Skin epidermis (tissue), 12 donors: ENCODE results near the gene TSPEAR.
A peak's percentile ranks its signal among the peaks of the same experiment; 100 is the strongest.

Source experiments
- H3K27ac ChIP-seq, 21 experiments: fragments of 200-600 bp; sonication (generic) in 11 of 21; one replicate each; pipeline ENCODE4 v1.5.0; 2020; ENCODE audit warnings: mild to moderate bottlenecking in 3 of 21, inconsistent platforms in 2 of 21, moderate library complexity in 2 of 21
- H3K4me3 ChIP-seq, 7 experiments: fragments of 200-600 bp; sonication (generic) in 2 of 7; one replicate each; pipeline ENCODE4 v1.5.0; 2020; ENCODE audit warnings: inconsistent platforms in 2 of 7, mild to moderate bottlenecking in 2 of 7, moderate library complexity in 1 of 7

The TSPEAR gene

GRCh38 chr21:44471341-44471740 is 240.0 kb downstream of the TSPEAR start:
- H3K4me3 ChIP-seq = no peak overlapping the region
- no peak overlapping the region for H3K27ac ChIP-seq

GRCh38 chr21:44467859-44468195 is 243.5 kb downstream of the TSPEAR start:
- no peak overlapping the region for H3K4me3 ChIP-seq
- no peak overlapping the region for H3K27ac ChIP-seq

GRCh38 chr21:44466996-44467858 is 244.1 kb downstream of the TSPEAR start:
- Histone ChIP-seq H3K4me3 (no peak overlapping the region), H3K27ac (no peak overlapping the region)

GRCh38 chr21:44466351-44466954 is 244.9 kb downstream of the TSPEAR start:
- Histone ChIP-seq H3K27ac (no peak overlapping the region), H3K4me3 (no peak overlapping the region)

GRCh38 chr21:44464351-44464750 is 247.0 kb downstream of the TSPEAR start:
- no peak overlapping the region for H3K27ac ChIP-seq
- H3K4me3 ChIP-seq = no peak overlapping the region

- no peak overlapping the region for H3K27ac ChIP-seq
- no peak overlapping the region for H3K4me3 ChIP-seq
Measured at GRCh38 chr21:44463724-44464123, 247.6 kb downstream of the TSPEAR start.

- Histone ChIP-seq H3K4me3 (no peak overlapping the region), H3K27ac (no peak overlapping the region)
Measured at GRCh38 chr21:44462834-44463200, 248.6 kb downstream of the TSPEAR start.

GRCh38 chr21:44462086-44462833 is 249.1 kb downstream of the TSPEAR start:
- Histone ChIP-seq H3K27ac (no peak overlapping the region), H3K4me3 (no peak overlapping the region)

GRCh38 chr21:44461464-44462001 is 249.8 kb downstream of the TSPEAR start:
- no peak overlapping the region for H3K4me3 ChIP-seq
- no peak overlapping the region for H3K27ac ChIP-seq

- Histone ChIP-seq H3K4me3 (no peak overlapping the region), H3K27ac (no peak overlapping the region)
Measured at GRCh38 chr21:44461005-44461404, 250.4 kb downstream of the TSPEAR start.

GRCh38 chr21:44460441-44460755 is 251.0 kb downstream of the TSPEAR start:
- H3K27ac ChIP-seq = no peak overlapping the region

GRCh38 chr21:44459712-44460440 is 251.5 kb downstream of the TSPEAR start:
- no peak overlapping the region for H3K27ac ChIP-seq

More at GRCh38 chr21:44460441-44460755, 251.0 kb downstream of the TSPEAR start:
- no peak overlapping the region for H3K4me3 ChIP-seq

GRCh38 chr21:44458971-44459711 is 252.2 kb downstream of the TSPEAR start:
- no peak overlapping the region for H3K4me3 ChIP-seq
- H3K27ac ChIP-seq = no peak overlapping the region

More at GRCh38 chr21:44459712-44460440, 251.5 kb downstream of the TSPEAR start:
- no peak overlapping the region for H3K4me3 ChIP-seq

GRCh38 chr21:44456915-44457736 is 254.2 kb downstream of the TSPEAR start:
- no peak overlapping the region for H3K4me3 ChIP-seq
- H3K27ac ChIP-seq = no peak overlapping the region

- H3K27ac ChIP-seq = peak overlapping the region in 8 of 21 experiments; percentile 17 to 77 (median 57)
- H3K4me3 ChIP-seq = peak overlapping the region; percentile 56 to 89 (median 84)
Measured at GRCh38 chr21:44456214-44456914, 255.0 kb downstream of the TSPEAR start.

- Histone ChIP-seq H3K27ac (peak overlapping the region in 13 of 21 experiments; percentile 17 to 77 (median 55)), H3K4me3 (peak overlapping the region; percentile 56 to 89 (median 84))
Measured at GRCh38 chr21:44455524-44456213, 255.7 kb downstream of the TSPEAR start.
